NCI-H1092 (cell line): ENCODE measurements around the gene CXCL6.

Experiments
- DNase-seq: peaks from one replicate; lab custom pipeline; 2025; lab: John Stamatoyannopoulos, UW

The CXCL6 gene

DNA sequence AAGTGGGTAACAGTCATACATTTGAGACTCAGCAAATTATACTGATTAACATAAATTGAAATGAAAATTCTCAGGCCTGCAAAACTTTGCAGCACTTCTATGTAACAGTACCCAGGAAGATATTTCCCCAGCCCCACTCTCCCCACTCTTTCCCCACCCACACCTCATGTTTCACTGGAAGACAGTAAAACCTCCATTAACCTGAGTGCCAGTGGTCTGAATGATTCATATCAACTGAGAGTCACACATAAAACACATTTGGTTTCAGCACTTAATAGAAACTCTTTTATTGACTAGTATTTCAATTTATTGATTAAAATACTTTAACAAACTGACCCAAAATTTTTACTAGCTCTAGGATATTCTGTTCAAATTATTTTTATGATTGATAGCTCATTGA is 6.9 kb downstream of the CXCL6 start:
- no peak for DNase-seq

DNA sequence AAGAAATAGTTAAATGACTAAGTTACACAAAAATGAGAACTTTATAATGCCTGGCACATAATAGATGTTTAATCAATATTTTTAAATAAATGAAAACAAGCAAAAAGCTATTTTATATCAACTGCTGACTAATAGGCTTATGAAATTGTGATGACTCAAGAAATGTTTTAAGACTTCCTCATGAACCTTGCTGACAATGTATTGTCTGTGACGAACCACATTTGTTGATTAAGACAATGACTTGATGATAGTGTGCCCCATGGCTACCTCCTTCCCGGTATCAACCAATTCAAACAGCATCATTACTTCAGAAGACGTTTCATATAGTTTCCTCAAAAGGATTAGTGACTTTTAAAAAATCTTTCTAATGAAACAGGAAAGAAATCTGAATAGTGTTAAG is 7.9 kb downstream of the CXCL6 start:
- DNase-seq: no peak

DNA sequence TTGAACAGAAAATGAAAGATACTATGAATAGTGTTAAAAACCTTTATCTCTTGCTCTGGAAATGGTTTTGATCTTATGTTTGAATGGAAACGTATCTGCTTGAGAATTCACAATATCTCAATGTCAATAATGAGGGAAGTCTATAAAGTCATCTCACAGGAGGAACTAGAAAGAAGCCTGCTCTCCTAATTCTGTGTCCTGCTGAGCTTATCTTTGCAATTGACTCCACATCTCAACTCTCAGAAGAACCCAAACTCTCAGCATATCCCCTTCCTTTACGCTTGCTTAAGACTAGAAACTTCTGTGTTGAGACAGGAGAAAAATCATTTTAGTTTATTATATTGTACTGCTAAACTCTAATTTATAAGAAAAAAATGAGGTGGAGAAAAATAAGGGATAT is 8.3 kb downstream of the CXCL6 start:
- DNase-seq: no peak

DNA sequence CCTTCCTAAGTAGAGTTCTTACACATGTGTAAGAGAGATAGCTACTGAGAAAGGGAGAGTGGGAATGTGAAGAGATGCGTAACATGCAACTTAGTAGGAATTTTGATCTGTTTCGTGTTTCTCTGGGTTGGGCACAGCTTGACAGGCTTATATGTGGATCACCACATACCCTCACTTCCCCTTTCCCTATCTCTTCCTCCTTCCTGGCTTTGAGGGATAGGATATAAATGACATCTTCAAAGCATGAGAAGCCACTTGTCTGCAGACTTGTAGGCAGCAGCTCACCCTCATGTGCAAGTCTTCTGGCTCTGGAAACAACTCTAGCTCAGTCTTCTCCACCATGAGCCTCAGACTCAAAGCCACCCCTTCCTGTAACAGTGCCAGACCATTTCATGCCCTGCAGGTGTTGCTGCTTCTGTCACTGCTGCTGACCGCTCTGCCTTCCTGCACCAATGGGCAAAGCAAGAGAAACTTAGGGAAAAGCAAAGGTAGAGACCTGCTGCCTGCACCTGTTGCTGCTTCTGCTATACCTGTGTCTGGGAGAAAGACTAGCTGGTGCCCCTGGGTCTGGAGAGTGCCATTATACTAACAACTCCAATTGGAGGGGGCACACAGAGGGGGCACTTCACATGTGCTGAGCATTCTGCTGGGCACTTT is 11.2 kb downstream of the CXCL6 start:
- DNase-seq: no peak

DNA sequence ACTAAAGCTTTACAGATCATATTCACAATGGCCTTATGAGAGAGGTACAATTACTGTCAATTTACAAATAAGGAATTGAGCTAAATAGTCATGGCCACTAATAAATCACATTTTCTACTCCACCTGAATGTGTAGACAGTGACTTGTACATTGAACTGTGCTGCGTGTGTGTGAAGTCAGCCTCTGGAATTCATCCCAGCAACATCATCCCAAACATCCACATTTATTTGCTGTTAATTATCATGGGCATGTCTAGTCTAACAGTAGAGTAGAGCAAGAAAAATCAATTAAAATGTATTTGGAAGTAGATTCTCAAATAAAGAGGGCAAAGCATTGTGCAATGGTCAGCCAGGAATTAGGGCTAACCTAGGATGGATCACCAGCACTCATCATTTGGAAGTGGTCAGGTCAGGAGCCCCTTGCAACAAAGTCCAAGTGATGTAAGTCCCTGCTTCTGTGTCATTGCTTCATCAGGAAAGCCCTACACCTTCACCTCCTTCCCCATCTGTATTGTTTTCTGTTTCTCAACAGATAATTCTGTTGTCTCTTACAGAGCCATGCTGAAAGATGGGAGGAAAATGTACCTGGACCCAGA is 11.8 kb downstream of the CXCL6 start:
- no peak for DNase-seq

DNA sequence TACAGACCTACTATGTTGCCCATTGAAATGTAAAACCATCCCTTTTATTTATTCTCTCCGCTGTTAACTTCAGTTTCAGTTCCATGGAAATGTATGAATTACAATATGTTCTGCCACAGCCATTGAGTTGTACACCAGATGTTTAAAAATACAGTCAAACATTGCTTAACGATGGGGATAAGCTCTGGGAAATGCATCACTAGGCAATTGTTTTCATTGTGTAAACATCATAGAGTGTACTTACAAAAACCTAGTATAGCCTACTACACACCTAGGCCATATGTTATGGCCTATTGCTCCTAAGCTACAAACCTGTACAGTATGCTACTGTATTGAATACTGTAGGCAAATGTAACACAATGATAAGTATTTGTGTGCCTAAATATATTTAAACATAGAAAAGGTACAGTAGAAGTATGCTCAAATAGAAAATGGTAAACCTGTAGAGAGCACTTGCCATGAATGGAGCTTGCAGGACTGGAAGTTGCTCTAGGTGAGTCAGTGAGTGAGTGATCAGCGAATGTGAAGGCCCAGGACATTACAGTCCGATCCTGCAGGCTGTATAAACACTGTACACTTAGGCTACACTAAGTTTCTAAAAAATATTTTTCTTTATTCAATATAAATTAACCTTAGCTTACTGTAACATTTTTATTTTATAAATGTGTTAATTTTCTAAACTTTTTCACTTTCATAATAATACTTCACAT is 13.9 kb downstream of the CXCL6 start:
- no peak for DNase-seq

DNA sequence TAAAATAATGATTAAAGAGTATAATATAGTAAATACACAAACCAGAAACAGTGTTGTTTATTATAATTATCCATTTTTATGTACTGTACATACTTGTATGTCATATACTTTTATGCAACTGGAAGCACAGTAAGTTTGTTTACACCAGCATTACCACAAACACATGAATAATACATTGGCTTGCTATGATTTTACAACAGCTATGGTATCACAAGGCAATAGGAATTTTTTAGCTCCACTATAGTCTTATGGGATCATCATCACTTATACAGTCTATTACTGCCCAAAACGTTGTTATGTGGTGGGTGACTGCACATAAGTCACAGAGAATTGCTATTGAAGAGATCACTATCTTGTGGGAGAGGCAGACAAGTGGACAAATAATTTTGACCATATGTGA is 14.8 kb downstream of the CXCL6 start:
- DNase-seq: no peak

DNA sequence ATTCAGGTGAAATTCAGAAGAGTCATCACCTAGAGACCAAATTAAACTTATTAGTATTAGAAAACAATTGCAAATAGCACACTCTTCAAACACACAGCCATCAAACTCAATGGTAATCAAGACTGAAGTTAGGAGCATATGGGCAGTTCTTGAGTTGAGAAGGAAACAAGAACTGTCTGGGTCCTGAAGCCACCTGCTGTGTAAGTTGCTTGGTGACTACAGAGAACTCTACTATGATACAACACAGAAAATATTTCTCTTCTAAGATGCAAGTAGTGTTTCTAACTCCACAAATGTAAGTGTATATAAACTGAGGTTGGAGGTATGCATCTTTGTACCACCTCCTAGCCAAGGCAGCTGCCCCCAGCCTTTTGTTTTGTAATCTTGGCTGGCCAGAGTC is 16.3 kb downstream of the CXCL6 start:
- no peak for DNase-seq

DNA sequence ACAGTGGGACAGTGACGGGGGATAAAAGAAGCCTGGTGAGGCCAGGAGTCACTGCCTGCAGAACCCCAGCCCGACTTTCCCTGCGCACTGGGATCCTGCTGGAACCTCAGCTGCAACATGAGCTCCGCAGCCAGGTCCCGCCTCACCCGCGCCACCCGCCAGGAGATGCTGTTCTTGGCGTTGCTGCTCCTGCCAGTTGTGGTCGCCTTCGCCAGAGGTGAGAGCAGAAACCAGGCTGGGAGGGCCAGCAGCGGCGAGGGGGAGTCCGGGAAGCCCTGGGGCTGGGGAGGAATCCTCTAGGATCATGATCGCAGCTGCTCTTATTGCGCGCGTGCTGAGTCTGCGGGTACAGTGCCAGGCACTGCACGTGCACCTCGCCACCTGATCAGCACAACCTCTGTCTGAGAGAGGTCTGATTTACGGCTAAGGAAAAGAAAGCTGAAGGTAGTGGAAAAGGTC is 16.8 kb downstream of the CXCL6 start, which contains the start of gene PF4V1:
PF4V1 (plus strand) TSS at position 51 of the 459 bp plus-strand sequence; CDS start at position 118, 67 bp downstream.
- DNase-seq: no peak

DNA sequence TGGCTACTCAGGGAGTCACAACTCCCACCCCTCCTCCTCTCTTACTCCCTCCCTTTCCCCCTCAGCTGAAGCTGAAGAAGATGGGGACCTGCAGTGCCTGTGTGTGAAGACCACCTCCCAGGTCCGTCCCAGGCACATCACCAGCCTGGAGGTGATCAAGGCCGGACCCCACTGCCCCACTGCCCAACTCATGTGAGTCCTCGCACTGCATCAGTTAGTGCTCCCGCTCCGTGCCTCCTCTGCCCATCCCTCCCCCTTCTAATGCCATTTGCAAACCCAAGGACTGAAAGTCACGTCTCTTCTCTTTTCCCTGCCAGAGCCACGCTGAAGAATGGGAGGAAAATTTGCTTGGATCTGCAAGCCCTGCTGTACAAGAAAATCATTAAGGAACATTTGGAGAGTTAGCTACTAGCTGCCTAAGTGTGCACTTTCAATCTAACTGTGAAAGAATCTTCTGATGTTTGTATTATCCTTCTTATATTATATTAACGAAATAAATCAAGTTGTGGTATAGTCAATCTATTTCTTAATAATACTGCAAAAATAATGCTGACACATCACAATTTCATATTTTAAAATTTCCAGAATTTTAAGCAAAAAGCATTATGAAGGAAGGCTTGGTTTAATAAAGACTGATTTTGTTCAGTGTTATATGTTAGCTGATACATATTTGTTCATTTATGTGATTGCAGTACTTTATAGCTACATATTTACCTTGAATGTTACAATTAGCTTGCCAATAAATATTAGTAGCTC is 17.4 kb downstream of the CXCL6 start:
- DNase-seq: no peak

DNA sequence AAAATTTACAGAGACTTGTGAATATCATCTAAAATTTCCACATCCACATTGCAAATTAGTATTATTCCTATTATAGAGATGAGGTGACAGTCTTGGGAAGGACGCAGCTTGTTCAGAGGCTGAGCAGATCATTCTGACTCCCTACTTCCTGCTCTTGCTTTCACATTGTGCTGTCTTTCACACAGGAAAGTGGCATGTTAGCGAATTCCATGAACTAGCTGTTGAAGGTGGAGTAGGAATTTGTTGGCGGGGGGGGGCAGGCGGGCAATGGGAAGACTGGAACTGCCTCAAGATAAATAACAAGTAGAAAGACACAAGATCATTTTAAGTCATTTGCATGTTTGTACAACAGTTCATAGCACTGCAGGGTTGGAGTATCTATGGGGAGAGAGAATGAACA is 18.9 kb downstream of the CXCL6 start:
- DNase-seq: no peak

DNA sequence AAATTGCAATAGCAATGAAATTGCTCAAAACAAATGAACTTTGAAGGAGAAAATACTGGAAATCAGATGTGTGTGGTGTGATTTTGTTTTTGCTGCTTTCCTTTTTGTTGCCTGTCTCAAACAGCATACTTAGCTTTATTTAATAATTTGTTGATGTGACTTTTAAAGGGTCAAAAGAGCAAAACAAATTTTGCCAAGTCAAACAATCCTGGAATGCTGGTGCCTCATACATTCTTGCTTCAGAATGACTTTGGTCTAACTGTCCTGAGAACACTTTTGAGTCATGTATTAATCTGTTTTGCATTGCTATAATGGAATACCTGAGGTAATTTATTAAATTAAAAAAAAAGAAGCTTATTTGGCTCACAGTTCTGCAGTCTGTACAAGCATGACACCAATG is 20.0 kb downstream of the CXCL6 start:
- DNase-seq: no peak

DNA sequence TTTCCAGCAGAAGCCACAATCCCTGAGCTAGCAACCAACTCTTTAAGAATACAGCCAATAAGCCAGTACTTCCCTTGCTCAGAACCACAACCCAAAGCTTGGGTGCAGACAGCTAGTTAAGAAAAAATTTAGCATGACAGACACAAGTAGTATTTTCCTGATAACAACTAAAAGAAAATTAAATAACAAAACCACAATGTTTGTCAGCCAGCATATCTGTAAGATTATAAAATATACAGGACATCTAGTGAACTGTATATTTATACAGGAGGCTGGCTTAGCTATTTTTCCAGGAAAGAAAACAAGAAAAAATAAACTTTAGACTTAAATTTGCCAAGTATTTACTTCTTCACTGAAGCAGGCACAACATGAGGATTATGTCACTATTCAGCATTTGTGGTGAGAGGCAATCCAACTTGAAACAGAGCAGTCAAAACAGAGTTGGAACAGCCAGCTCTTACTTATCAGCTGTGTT is 23.2 kb downstream of the CXCL6 start:
- DNase-seq: no peak

DNA sequence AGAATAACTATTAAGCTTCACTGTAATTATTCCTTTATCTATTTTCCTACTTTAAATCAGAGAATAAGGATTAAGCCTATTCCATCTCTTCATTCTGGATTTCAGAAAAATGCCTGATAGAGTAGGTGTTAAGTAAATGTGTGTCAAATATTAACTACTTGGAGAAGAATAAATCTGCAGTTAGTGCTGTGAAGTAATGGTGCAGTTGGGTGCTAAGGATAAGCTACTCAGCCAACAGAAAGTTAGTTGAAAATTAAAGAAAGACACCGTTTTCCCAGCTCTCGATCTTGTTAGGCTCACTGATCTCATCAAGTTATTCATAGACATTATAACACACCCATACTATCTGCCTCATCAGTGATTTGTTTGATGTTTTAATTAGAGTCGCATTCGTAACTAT is 23.7 kb downstream of the CXCL6 start:
- no peak for DNase-seq

DNA sequence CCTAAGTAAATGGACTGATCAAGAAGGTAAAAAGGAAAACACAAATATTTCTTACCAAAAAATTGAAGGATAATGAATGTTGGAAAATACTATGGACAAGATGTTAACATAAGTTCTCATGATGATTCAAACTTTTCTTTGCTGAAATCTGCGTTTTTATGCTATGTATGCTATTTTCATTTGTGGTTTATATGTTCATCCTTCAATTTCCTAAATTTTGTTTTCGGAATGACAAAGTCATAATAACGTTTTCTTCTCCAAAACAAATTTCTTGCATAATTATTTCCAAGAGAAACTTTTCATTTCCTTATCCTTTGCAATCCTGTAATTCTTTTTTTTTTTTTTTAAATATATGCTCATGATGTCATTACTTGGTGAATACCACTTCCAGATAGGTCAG is 24.4 kb downstream of the CXCL6 start:
- no peak for DNase-seq

DNA sequence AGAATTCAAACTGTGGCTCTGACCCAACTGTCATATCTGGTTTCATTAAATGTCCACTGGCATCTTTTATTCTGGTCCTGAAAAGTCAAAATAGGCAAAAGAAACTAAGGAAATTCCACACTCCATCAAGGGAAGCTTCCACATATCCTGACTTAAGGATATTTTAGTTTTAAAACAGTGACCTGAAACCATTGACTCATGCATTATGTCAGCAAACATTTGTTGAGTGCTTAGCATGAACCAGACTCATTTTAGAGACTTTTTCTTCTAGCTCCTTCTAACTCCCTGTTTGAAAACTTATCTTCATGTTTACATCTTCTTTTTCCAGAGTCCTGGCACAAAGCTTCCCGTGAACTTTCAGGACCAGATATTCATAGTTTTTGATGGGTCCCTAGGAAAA is 25.8 kb downstream of the CXCL6 start:
- no peak for DNase-seq

DNA sequence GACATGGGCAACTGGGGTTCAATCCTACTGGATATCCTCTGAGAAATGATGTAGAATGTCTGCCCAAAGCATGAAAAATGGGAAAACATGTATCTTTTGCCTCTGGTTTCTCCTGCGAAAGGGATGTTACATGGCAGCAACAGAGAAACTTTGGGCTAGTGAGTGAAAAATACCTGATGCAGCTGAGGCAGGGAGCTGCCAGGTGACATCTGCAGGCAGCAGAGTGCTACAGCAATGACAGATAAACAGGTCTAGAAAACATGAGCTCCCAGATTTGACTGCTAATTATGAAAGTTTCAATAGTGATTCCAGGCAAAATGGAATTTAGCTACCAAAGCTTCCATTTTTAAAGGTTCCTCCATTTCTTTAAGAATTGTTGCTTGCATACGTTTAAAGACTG is 27.9 kb downstream of the CXCL6 start:
- DNase-seq: no peak

DNA sequence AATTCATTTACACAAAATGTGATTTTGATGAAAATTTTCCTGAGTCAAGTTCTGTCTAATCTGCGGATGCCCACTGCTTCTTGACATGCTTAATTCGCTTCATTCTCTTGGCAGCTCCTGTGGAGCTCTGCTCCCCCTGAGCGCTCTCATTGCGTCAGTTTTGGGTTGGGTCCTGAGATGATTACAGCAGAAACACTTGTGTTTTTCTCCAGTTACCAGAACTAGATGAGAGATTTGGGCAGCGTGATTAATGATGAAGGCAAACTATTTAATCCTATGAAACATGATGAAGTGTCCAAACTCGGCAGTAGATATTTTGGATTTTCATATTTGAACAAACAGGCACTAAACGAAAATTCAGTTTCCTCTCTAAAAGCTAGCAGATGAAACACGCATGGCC is 28.5 kb downstream of the CXCL6 start:
- no peak for DNase-seq

DNA sequence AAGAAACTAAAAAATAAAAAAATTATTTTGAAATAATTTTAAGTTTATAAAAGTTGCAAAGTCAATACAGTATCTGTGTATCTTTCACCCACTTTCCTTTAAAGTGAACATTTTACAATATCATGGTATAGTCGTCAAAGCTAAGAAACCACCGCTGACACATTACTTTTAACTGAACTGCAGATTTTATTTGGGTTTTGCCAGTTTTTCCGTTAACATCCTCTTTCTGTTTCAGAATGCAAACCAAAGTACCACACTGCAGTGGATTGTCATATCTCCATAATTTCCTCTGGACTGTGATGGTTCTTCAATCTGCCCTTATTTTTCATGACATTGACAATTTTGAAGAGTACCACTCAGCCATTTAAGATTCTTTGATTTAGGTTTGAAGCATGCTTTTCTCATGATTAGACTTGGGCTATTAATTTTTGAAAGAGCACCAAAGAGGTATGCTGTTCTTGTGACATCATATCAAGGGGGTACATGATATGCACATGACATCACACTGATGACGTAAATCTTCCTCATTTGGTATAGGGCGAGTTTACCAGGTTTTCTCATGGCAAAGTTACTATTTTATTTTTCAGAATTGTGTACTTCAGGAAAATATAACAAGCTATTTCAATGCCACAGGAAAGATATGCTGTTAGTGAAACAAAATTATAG is 29.1 kb downstream of the CXCL6 start:
- no peak for DNase-seq

DNA sequence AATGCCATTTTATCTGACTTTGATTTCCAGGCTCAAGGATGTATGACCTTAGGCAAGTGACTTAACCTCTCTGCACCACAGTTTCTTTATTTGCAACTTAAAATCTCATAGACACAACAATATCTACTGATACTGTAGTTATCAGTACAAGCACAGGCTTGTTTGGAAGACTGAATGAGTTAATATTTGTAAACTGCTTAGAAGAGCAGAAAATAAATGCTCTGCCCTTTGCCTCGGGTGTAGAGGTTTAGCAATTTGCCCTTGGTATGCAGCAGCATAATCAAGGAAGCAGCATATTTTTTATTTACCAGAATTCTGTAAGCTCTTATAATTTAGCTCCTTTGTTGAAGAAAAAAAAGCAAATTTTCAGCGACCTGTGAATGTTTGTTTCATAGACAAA is 29.8 kb downstream of the CXCL6 start:
- DNase-seq: no peak

DNA sequence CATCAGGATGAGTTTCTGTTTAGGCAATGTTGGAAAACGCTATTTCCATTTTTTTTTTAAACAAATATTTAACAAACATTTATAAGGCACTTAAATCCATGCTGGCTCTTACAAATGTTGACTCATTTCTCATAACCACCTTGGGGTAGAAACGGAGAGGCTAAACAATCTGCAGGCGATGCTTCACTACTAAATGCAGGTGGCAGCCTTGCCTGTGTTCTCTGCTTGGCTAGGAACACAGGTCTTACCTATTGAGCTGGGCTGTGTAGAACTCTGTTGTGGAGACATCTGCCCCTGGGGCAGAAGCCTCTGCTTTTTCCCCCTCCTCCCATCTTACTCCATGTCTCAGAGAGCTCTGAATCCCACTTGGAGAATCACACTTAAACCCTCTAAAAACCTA is 31.3 kb downstream of the CXCL6 start:
- DNase-seq: no peak
